HG03354 (cell line): ENCODE measurements around the gene GPM6B.
"Not testable (repeated sequence)": the region's sequence is repeated elsewhere in the genome, so short reads cannot be mapped to it uniquely, and the experiment has no call there.

Experiments used
- ATAC-seq: cut with Tn5 transposase; IDR thresholded peaks from one replicate; pipeline ENCODE4 v1.9.1; 2021; ENCODE audit warnings: mild to moderate bottlenecking; ENCODE audit not compliant: unreplicated experiment, poor library complexity, severe bottlenecking

GPM6B gene

DNA sequence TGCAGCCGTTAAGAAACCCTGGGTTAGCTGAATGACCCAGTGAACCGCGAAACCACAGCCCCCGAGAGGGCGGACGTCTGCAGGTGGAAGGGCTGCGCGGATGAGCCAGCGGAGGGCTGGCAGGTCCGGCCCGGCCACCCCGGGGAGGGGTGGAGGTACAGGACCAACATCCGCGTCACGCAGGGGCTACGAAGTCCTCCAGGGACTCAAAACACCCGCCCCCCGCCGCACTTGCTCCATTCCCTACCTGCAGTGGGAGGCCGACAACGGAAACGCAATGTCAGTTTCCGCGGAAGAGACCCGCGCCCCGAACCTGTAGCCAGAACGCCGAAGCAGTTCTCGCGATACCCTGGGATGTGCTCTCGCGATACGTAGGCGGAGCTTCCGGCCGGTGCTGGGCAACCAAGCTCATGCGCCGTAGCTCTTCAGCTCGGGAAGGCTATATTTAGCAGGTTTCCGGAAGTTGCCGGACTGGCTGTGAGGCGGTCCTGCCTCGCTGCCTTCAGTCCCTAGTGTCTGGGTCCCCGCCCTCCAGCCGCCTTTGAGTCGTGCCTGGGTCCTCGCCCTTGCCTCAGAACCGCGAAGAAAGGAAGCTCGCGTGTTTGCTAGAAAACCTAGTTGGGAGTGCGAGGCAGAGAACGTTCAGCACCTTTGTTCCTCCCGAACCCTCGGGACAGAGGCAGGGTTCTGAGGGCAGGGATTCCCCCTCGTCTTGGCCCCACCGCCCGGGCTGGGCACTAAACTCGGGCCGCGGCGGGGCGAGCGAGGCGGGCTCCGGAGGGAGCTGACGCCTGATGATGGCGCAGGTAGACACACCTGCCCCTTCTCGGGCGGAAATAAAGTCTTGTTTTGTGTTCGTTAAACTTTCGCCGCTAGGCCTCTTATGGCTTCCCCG is 82.4 kb downstream of the GPM6B start, which contains the start of the genes OFD1 and TRAPPC2:
Gene OFD1 (plus strand): TSS at position 471 of the 895 bp plus-strand sequence. CDS start 324 bp downstream, at position 795.
Gene TRAPPC2 (minus strand): TSS at position 343 of the 895 bp plus-strand sequence. CDS start 14,657 bp downstream, outside the sequence.
- ATAC-seq: peak; percentile 94

DNA sequence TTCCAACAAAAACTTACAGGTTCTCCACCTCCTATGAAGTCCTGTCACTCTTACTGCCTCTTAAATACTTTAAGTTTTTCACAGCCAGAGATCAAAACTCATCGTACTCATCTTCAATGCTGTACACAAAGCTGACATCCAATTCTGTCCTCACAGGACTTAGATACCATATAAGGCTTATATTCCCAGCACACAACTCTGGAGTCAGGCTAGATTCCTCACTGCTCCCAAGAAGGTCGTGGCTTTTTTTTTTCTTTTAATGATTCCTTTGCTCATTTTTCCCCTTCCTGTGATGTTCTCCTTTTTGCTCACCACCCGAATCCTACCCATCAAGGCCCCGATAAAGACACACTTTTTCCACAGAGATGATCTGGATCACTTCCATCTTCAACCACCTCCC is 83.4 kb downstream of the GPM6B start:
- no peak for ATAC-seq

DNA sequence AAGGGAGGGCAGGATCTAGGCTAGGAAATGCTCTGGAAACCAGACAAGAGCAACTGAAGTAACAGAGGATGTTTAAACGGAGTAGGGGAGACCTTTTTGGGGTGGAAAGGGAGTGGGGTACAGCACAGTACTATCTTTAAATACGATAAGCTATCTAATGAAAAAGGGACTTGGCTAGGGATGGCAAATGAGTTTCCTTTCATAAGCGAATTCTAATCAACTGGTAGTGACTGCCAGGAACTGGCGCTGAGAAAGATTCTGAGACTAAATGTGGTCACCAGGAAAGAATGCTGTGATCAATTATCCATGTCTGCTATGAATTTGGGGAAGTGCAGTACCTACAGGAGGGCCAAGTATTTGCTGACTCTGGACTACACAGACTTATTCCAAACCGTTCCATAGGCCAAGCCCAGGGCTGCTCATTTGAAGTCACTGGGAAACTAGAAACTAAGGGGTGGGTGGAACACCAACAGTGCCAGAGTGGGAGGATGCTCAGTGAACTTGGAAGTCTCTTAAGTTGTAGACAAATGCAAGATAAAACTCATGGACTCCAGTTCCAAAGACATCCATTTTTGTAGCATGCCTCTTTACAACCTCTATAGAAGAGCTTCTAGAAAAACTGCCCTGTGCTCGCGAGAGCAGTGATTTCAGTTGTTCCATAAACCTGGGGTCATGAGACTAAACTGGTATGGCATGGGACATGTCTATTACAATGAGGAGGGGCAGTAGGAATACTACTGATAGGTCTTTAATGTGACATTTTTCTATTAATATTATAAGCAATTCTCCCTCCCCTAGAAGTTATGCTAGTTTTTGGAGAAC is 84.4 kb downstream of the GPM6B start:
- ATAC-seq: no peak

DNA sequence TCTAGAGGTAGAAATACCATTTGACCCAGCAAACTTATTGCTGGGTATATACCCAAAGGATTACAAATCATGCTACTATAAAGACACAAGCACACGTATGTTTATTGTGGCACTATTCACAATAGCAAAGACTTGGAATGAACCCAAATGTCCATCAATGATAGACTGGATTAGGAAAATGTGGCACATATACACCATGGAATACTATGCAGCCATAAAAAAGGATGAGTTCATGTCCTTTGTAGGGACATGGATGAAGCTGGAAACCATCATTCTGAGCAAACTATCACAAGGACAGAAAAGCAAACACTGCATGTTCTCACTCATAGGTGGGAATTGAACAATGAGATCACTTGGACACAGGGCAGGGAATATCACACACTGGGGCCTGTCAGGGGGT is 86.4 kb downstream of the GPM6B start:
- ATAC-seq: not testable (repeated sequence)

DNA sequence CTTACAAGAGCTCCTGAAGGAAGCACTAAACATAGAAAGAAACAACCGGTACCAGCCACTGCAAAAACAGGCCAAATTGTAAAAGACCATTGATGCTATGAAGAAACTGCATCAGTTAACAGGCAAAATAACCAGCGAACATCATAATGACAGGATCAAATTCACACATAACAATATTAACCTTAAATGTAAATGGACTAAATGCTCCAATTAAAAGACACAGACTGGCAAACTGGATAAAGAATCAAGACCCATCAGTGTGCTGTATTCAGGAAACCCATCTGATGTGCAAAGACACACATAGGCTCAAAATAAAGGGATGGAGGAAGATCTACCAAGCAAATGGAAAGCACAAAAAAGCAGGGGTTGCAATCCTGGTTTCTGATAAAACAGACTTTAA is 90.3 kb downstream of the GPM6B start:
- ATAC-seq: not testable (repeated sequence)

DNA sequence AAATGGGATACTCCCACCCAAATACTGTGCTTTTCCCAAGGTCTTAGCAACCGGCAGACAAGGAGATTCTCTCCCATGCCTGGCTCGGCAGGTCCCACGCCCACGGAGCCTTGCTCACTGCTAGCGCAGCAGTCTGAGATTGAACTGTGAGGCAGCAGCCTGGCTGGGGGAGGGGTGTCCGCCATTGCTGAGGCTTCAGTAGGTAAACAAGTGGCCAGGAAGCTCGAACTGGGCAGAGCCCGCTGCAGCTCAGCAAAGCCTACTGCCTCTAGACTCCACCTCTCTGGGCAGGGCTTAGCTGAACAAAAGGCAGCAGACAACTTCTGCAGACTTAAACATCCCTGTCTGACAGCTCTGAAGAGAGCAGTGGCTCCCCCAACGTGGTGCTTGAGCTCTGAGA is 92.0 kb downstream of the GPM6B start:
- not testable (repeated sequence) for ATAC-seq

DNA sequence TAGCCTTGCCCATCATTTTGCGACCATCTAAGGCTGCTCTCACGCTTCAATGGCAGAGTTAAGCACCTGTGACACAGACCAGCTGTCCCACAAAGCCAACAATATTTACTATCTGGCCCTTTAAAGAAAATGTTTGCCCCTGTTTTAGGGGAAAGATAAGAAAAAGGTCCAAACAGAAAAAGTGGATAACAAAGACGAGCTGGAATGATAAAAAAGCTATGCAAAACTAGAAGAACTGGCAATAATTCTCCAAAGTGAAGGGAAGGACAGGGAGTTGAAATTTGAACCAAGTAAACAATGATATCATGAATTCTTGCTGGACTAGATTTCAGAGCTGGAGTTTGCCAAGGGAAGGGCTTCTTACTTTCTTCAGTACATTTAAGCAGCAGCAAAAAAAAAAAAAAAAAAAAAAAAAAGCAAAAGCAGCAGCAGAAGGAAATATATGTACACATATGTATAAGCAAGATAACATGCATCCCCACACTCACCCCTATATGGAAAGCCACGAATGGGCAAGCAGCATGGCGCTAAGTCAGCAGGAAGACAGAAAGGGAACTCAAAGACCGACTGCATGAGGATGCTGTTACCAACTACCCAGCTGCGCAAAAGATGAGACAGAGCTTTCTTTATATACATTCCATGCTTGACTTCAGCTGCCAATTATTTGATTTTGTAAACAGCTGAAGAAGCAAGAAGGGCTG is 94.9 kb downstream of the GPM6B start:
- no peak for ATAC-seq

DNA sequence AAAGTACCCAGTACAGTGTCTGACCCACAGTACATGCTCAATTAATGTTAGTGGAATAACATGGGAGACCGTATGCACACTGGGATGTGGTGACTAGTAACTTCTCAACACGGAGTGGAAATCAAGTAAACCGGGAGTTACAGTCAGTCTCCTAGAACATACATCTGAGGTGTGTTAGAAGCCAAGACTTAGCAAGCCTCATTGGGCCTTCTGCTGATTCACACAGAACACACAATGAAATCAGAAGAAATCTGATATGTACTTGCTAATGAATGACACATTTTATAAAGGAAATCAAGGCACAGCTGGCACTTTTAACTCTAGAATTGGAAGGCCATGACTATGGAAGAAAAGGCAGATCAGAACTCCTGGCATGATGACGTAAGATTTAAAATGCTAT is 95.5 kb downstream of the GPM6B start:
- no peak for ATAC-seq
